ENCODE measurements around the gene UBR7.
A peak's percentile ranks its signal among the peaks of the same experiment; 100 is the strongest.
"Not testable (repeated sequence)": the region's sequence is repeated elsewhere in the genome, so short reads cannot be mapped to it uniquely, and the experiment has no call there.

UBR7 gene

DNA sequence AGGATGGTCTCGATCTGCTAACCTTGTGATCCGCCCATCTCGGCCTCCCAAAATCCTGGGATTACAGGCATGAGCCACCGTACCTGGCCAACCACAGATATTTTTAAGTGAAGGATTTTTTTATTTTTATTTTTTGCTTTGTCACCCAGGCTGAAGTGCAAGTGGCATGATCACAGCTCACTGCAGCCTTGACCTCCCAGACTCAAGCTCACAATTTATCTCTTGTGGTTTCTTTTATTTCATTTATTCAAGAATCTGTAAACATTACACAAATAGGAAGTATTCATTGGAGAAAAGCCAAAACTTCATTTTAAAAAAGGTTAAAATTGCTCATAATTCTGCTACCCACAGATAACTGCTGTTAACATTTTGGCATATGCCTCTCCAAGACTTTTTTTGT is 35.7 kb upstream of the UBR7 start:
- DNase-seq (ENCODE audit: insufficient read length, low spot score) (no peak), FAIRE-seq (no peak)
- TF ChIP-seq TAF1 (IDR thresholded peaks at IDR 0.05; ENCODE audit: low read depth, low read length): no peak
- TF ChIP-seq PAX5 (IDR thresholded peaks at IDR 0.05; ENCODE audit: insufficient read depth, low read length, severe bottlenecking): no peak
- TF ChIP-seq POLR2A (IDR thresholded peaks at IDR 0.05; ENCODE audit: low read depth, low read length): no peak

DNA sequence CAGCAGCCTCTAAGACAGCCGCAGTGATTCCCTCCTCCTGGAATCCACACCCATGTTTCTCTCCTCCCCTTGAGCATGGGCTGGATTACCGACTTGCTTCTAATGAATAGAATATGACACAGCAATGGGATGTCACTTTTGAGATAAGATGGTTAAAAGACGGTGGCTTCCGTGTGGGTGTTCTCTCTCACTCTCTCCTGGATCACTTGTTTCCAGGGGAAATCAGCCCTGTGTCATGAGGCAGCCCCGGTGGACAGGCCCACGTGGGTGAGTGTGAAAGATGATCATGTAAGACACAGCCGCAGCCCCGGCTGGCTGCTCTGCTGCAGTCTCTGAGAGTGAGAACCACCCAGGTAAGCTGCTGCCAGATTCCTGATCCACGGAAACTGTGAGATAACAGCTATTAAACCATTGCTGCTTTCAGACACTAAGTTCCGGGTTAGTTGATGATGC is 33.1 kb upstream of the UBR7 start:
- DNase-seq (ENCODE audit: insufficient read length, low spot score) (no peak), FAIRE-seq (no peak)
- TF ChIP-seq POLR2A (IDR thresholded peaks at IDR 0.05; ENCODE audit: low read depth, low read length): no peak
- TF ChIP-seq POLR2AphosphoS5 (IDR thresholded peaks at IDR 0.05; ENCODE audit: low read depth, low read length): no peak
- no peak for TF ChIP-seq SPI1 (IDR thresholded peaks at IDR 0.05; ENCODE audit: low read depth, low read length)
- no peak for TF ChIP-seq POU2F2 (IDR thresholded peaks at IDR 0.05; ENCODE audit: low read depth, low read length)

DNA sequence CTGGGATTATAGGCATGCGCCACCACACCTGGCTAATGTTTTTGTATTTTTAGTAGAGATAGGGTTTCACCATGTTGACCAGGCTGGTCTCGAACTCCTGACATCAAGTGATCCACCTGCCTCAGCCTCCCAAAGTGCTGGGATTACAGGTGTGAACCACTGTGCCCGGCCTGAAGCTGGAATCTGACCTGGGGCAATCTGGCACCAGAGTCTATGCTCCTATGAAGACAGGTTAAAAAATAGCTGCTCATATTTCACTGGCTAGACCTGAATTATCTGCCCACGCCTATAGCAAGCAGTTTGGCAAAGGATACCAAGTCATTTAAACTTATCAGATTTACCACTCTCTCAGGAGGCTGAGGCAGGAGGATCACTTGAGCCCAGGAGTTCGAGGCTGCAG is 32.3 kb upstream of the UBR7 start:
- FAIRE-seq; DNase-seq (ENCODE audit: insufficient read length, low spot score): not testable (repeated sequence)

DNA sequence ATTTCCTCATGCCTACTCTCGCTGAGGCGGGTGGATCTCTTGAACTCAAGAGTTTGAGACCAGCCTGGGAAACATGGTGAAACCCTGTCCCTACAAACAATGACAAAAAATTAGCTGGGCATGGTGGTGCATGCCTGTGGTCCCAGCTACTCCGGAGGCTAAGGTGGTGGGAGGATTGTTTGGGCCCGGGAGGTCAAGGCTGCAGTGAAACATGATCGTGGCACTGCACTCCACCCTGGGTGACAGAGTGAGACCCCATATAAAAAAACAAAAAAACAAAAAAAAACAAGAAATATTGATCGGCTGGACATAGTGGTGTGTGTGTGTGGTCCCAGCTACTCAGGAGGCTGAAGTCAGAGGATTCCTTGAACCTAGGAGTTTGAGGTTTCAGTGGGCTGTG is 31.6 kb upstream of the UBR7 start:
- no peak for TF ChIP-seq POLR2A (IDR thresholded peaks at IDR 0.05; ENCODE audit: low read depth, low read length)
- TF ChIP-seq POLR2AphosphoS5 (IDR thresholded peaks at IDR 0.05; ENCODE audit: low read depth, low read length): no peak
- no peak for TF ChIP-seq POU2F2 (IDR thresholded peaks at IDR 0.05; ENCODE audit: low read depth, low read length)
- no peak for TF ChIP-seq TAF1 (IDR thresholded peaks at IDR 0.05; ENCODE audit: low read depth, low read length)
- no peak for TF ChIP-seq SPI1 (IDR thresholded peaks at IDR 0.05; ENCODE audit: low read depth, low read length)
- TF ChIP-seq PAX5 (IDR thresholded peaks at IDR 0.05; ENCODE audit: insufficient read depth, low read length, severe bottlenecking): no peak
- DNase-seq (ENCODE audit: insufficient read length, low spot score): no peak
- FAIRE-seq: no peak

DNA sequence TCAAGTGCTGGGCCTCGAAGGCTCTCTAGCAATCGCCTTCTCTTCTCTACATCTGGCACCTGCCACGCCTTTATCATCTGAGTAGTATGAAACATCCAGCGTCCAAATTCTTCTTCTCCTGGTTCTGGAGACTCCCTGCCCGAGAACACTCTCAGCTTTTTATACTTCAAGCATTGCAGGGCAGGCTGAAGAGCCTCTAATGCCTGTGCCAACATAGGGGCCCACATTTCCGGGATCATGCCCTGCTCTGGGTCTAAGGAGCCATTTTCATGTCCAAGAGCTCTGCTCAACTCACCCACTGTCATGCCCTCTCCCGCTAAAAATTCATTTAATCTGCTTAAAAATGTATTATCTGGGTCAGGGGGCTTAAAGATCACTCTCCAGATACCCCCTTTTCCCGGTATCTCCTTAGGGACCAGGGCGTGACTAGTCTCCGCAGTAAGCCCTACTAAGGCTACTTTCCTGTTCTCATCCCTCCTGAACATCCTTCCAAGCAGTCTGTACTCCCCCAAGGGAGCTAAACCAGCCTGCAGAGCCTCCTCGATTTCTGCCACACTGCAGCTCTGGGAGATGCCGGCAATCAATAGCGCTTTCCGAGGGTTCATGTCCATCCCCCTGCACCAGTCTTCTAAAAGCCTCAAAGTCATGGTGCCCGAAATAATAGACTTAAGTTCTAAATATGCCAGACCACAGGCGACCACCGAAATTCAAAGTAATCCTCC is 23.3 kb upstream of the UBR7 start:
- FAIRE-seq (no peak), DNase-seq (ENCODE audit: insufficient read length, low spot score) (no peak)
- TF ChIP-seq PAX5 (IDR thresholded peaks at IDR 0.05; ENCODE audit: insufficient read depth, low read length, severe bottlenecking) (no peak), SPI1 (IDR thresholded peaks at IDR 0.05; ENCODE audit: low read depth, low read length) (no peak), POLR2A (IDR thresholded peaks at IDR 0.05; ENCODE audit: low read depth, low read length) (no peak), TAF1 (IDR thresholded peaks at IDR 0.05; ENCODE audit: low read depth, low read length) (no peak), POU2F2 (IDR thresholded peaks at IDR 0.05; ENCODE audit: low read depth, low read length) (no peak), POLR2AphosphoS5 (IDR thresholded peaks at IDR 0.05; ENCODE audit: low read depth, low read length) (no peak)

DNA sequence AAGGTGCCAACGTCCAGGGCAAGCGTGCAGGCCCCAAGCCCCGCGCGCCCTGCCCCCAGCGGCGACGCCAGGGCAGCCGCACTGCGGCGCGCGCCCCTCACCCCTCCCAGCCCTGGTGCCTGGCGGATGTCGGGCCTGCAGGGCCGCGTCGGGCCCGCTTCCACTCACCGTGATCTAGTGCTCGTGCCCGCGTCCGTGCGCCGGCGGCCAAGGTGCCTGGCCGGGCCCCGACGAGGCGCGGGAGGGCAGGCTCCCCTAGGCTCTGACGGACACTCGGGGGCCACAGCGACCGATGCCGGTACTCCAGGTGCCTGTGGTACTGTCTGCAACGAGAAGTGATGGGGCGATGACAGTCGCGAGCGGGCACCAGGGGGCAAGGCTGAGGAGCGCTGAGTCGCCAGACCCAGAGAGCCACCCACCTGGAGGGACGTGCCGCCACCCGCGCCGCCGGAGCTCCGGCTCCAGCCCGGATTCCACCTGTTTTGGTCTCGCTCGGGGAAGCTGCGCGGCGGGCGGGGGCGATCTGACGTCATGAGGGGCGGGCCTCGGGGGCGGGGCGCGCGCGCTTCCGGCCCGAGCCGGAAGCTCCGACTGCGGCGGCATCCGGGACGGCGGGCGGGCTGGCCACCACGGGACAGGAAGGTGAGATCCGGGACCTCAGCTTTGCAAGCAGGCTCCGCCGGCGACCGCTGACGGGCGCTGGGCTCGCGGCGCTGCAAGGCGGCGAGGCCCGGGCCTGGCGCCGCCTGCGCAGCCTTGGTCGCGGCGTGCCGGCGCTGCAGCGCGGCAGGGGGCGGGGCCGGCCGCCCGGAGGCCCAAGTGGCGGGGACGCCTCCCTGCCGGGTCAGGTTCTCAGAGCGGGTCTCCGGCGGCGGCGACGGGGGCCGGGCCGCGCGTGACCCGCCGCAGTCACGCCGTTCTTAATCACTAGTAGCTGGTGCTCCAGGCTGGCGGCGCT is 22.4 kb upstream of the UBR7 start, which contains the start of the genes LYSET and MOAP1:
LYSET (plus strand) TSS at position 927 of the 958 bp plus-strand sequence. CDS start 89 bp downstream, outside the sequence.
MOAP1 (minus strand) TSS at position 507 of the 958 bp plus-strand sequence. CDS start 655 bp downstream, outside the sequence.
- peak; percentile 66 for TF ChIP-seq POLR2A (IDR thresholded peaks at IDR 0.05; ENCODE audit: low read depth, low read length)
- TF ChIP-seq POLR2AphosphoS5 (IDR thresholded peaks at IDR 0.05; ENCODE audit: low read depth, low read length): peak; percentile 69; the same call in 1 of the 2 replicates
- TF ChIP-seq TAF1 (IDR thresholded peaks at IDR 0.05; ENCODE audit: low read depth, low read length): peak; percentile 55; the same call in 1 of the 2 replicates
- TF ChIP-seq POU2F2 (IDR thresholded peaks at IDR 0.05; ENCODE audit: low read depth, low read length): peak; percentile 14; the same call in 1 of the 2 replicates
- no peak for TF ChIP-seq SPI1 (IDR thresholded peaks at IDR 0.05; ENCODE audit: low read depth, low read length)
- no peak for TF ChIP-seq PAX5 (IDR thresholded peaks at IDR 0.05; ENCODE audit: insufficient read depth, low read length, severe bottlenecking)
- FAIRE-seq (peak; percentile 92), DNase-seq (ENCODE audit: insufficient read length, low spot score) (peak; percentile 88)

DNA sequence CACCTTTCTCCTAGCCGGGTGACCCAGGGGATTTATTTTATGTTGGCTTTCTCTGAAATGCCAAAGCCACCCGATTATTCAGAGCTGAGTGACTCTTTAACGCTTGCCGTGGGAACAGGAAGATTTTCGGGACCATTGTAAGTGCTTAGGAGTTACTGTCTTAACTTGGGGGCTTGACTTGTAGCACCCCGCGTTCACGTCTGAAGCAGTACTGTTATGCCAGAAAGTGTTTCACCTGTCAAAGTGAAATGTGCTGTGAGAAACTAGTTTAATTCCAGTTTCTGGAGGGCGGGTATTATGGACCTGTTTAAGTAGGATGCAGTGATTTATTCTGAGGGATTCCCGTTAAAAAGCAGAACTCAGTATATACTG is 21.7 kb upstream of the UBR7 start:
- FAIRE-seq: no peak
- no peak for DNase-seq (ENCODE audit: insufficient read length, low spot score)
- TF ChIP-seq POU2F2 (IDR thresholded peaks at IDR 0.05; ENCODE audit: low read depth, low read length): no peak
- TF ChIP-seq POLR2AphosphoS5 (IDR thresholded peaks at IDR 0.05; ENCODE audit: low read depth, low read length): no peak
- TF ChIP-seq PAX5 (IDR thresholded peaks at IDR 0.05; ENCODE audit: insufficient read depth, low read length, severe bottlenecking): no peak
- no peak for TF ChIP-seq POLR2A (IDR thresholded peaks at IDR 0.05; ENCODE audit: low read depth, low read length)
- no peak for TF ChIP-seq SPI1 (IDR thresholded peaks at IDR 0.05; ENCODE audit: low read depth, low read length)
- no peak for TF ChIP-seq TAF1 (IDR thresholded peaks at IDR 0.05; ENCODE audit: low read depth, low read length)

DNA sequence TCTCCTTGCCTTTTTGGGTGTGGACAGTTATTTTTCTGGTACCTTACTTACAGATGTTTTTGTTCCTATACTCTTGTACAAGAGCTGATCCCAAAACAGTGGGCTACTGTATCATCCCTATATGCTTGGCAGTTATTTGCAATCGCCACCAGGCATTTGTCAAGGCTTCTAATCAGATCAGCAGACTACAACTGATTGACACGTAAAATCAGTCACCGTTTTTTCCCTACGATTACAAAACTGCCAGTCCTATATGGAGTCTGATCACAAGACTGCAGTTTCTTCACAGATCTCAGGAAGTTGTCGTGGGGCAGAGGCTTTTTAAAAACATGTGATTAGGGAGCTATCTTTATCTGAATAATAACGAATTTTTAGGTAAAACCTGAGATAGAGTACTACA is 20.6 kb upstream of the UBR7 start:
- no peak for TF ChIP-seq TAF1 (IDR thresholded peaks at IDR 0.05; ENCODE audit: low read depth, low read length)
- no peak for TF ChIP-seq SPI1 (IDR thresholded peaks at IDR 0.05; ENCODE audit: low read depth, low read length)
- no peak for DNase-seq (ENCODE audit: insufficient read length, low spot score)
- no peak for FAIRE-seq

DNA sequence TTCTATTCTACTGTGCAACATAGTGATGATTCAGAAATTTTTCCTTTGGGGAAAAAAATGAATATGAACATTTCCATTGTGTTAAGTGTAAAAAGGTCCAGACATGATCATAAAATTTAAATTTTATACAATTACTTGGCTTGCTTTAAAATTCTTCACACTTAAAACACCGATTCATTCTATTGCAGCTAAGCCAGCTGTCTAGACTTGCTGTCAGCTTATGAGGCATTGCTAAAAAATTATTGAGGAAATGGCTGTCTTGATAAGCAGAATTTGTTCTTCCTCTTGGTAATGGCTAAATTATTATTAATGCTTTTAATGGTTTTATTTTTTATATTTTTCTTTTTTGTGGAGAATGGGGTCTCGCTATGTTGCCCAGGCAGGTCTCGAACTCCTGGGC is 20.1 kb upstream of the UBR7 start:
- FAIRE-seq (no peak), DNase-seq (ENCODE audit: insufficient read length, low spot score) (no peak)
- TF ChIP-seq TAF1 (IDR thresholded peaks at IDR 0.05; ENCODE audit: low read depth, low read length) (no peak), SPI1 (IDR thresholded peaks at IDR 0.05; ENCODE audit: low read depth, low read length) (no peak), POU2F2 (IDR thresholded peaks at IDR 0.05; ENCODE audit: low read depth, low read length) (no peak), PAX5 (IDR thresholded peaks at IDR 0.05; ENCODE audit: insufficient read depth, low read length, severe bottlenecking) (no peak), POLR2A (IDR thresholded peaks at IDR 0.05; ENCODE audit: low read depth, low read length) (no peak), POLR2AphosphoS5 (IDR thresholded peaks at IDR 0.05; ENCODE audit: low read depth, low read length) (no peak)
